ENCODE results near the gene PNMT.
"Not testable (repeated sequence)": the region's sequence is repeated elsewhere in the genome, so short reads cannot be mapped to it uniquely, and the experiment has no call there.

PNMT gene

GRCh38 chr17:39711071-39711470 lies 42.8 kb downstream of the PNMT start:
- DNase-seq = not testable (repeated sequence)

- DNase-seq = no peak
Measured at GRCh38 chr17:39711851-39712250, 43.6 kb downstream of the PNMT start.

- no peak for DNase-seq
Measured at GRCh38 chr17:39714234-39714633, 46.0 kb downstream of the PNMT start.

GRCh38 chr17:39715375-39716072 lies 47.3 kb downstream of the PNMT start:
- no peak for DNase-seq

- DNase-seq = no peak
Measured at GRCh38 chr17:39716073-39716818, 48.0 kb downstream of the PNMT start.

- DNase-seq = no peak
Measured at GRCh38 chr17:39716879-39717536, 48.8 kb downstream of the PNMT start.

GRCh38 chr17:39717660-39718059 lies 49.4 kb downstream of the PNMT start:
- no peak for DNase-seq

GRCh38 chr17:39719563-39720355 lies 51.5 kb downstream of the PNMT start:
- no peak for DNase-seq
